ENCODE measurements around the gene SLC41A3. TPM values are rescaled to one million over a fixed set of nuclear protein-coding genes. Genes with fewer than 3 reads are reported as not detected.
"Not testable (repeated sequence)": the region's sequence is repeated elsewhere in the genome, so short reads cannot be mapped to it uniquely, and the experiment has no call there.

Gene SLC41A3
- polyA plus RNA-seq, 3 donors, result 2.8 to 18.2 (median 13.6) TPM

GRCh38 chr3:126039870-126040269 lies 44.1 kb downstream of the SLC41A3 start:
- 100% methylated on average over 1 of the region's 2 CpGs for WGBS (ENCODE audit: insufficient coverage)
- DNase-seq, result no peak

GRCh38 chr3:126038791-126039190 lies 45.1 kb downstream of the SLC41A3 start:
- H3K9me3 Mint-ChIP-seq, result peaks cover 11 to 22% (median 17%) of the 10 kb centered on the region in 7 donors
- H3K4me3 Mint-ChIP-seq; H3K36me3 ChIP-seq (replicated peaks in 1 of 2; ENCODE audit: control insufficient read depth in 1 of 2, insufficient read depth in 2 of 2, low read length in 2 of 2); H3K27me3 Mint-ChIP-seq (ENCODE audit: low read depth in 3 of 3); H3K4me1 ChIP-seq (ENCODE audit: control insufficient read depth in 1 of 2, insufficient read depth in 2 of 2, low read length in 2 of 2); H3K4me3 ChIP-seq (replicated peaks in 1 of 3; ENCODE audit: low read depth in 2 of 3, low read length in 3 of 3); intact Hi-C loops (cut with micrococcal nuclease); H3K79me2 ChIP-seq (ENCODE audit: insufficient read depth, low read length); H3K4me1 Mint-ChIP-seq; H3K9ac ChIP-seq (ENCODE audit: insufficient read depth, low read length, poor library complexity, severe bottlenecking); H3K4me2 ChIP-seq (replicated peaks; ENCODE audit: extremely low read depth, low read length, poor library complexity, severe bottlenecking); H2AFZ ChIP-seq (ENCODE audit: insufficient read depth, low read depth, low read length, poor library complexity, severe bottlenecking); H3K27me3 ChIP-seq (ENCODE audit: control insufficient read depth in 2 of 2, insufficient read depth in 2 of 2, low read length in 2 of 2); H3K27ac ChIP-seq (ENCODE audit: low read depth in 1 of 2, low read length in 2 of 2); H4K20me1 ChIP-seq (ENCODE audit: insufficient read depth, low read length); DNase-seq: not testable (repeated sequence)
- WGBS (ENCODE audit: insufficient coverage), result 100% methylated on average over 2 of the region's 2 CpGs
- H3K27ac Mint-ChIP-seq, result peak overlapping the region in 1 of 7 donors; percentile 68
- H3K9me3 ChIP-seq (replicated peaks in 1 of 2; ENCODE audit: control insufficient read depth in 1 of 2, insufficient read depth in 1 of 2, low read length in 2 of 2), result peaks cover 0 to 16% of the 10 kb centered on the region in 2 donors
- peaks cover 18 to 23% of the 10 kb centered on the region in 2 donors for H3K36me3 Mint-ChIP-seq

More at GRCh38 chr3:126039870-126040269, 44.1 kb downstream of the SLC41A3 start:
- Histone ChIP-seq H2AFZ (ENCODE audit: insufficient read depth, low read depth, low read length, poor library complexity, severe bottlenecking) (no peak overlapping the region), H3K27me3 (ENCODE audit: control insufficient read depth in 2 of 2, insufficient read depth in 2 of 2, low read length in 2 of 2) (no peaks in the 10 kb centered on the region), H3K9ac (ENCODE audit: insufficient read depth, low read length, poor library complexity, severe bottlenecking) (no peak overlapping the region), H3K4me2 (replicated peaks; ENCODE audit: extremely low read depth, low read length, poor library complexity, severe bottlenecking) (no peak overlapping the region), H3K9me3 (replicated peaks in 1 of 2; ENCODE audit: control insufficient read depth in 1 of 2, insufficient read depth in 1 of 2, low read length in 2 of 2) (peaks cover 0 to 16% of the 10 kb centered on the region in 2 donors), H4K20me1 (ENCODE audit: insufficient read depth, low read length) (no peaks in the 10 kb centered on the region), H3K79me2 (ENCODE audit: insufficient read depth, low read length) (no peaks in the 10 kb centered on the region), H3K27ac (ENCODE audit: low read depth in 1 of 2, low read length in 2 of 2) (no peak overlapping the region), H3K36me3 (replicated peaks in 1 of 2; ENCODE audit: control insufficient read depth in 1 of 2, insufficient read depth in 2 of 2, low read length in 2 of 2) (no peaks in the 10 kb centered on the region), H3K4me1 (ENCODE audit: control insufficient read depth in 1 of 2, insufficient read depth in 2 of 2, low read length in 2 of 2) (no peaks in the 10 kb centered on the region), H3K4me3 (replicated peaks in 1 of 3; ENCODE audit: low read depth in 2 of 3, low read length in 3 of 3) (no peak overlapping the region)
- Mint-ChIP-seq H3K9me3 (peaks cover 11 to 26% (median 18%) of the 10 kb centered on the region in 7 donors), H3K27ac (no peak overlapping the region), H3K27me3 (ENCODE audit: low read depth in 3 of 3) (peaks cover 0 to 1% (median 1%) of the 10 kb centered on the region in 3 donors), H3K4me3 (no peak overlapping the region), H3K36me3 (peaks cover 17 to 26% of the 10 kb centered on the region in 2 donors), H3K4me1 (peaks cover 3% of the 10 kb centered on the region)
- TF ChIP-seq, protein P1, sequence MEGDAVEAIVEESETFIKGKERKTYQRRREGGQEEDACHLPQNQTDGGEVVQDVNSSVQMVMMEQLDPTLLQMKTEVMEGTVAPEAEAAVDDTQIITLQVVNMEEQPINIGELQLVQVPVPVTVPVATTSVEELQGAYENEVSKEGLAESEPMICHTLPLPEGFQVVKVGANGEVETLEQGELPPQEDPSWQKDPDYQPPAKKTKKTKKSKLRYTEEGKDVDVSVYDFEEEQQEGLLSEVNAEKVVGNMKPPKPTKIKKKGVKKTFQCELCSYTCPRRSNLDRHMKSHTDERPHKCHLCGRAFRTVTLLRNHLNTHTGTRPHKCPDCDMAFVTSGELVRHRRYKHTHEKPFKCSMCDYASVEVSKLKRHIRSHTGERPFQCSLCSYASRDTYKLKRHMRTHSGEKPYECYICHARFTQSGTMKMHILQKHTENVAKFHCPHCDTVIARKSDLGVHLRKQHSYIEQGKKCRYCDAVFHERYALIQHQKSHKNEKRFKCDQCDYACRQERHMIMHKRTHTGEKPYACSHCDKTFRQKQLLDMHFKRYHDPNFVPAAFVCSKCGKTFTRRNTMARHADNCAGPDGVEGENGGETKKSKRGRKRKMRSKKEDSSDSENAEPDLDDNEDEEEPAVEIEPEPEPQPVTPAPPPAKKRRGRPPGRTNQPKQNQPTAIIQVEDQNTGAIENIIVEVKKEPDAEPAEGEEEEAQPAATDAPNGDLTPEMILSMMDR (IDR thresholded peaks at IDR 0.05), result no peak
- intact Hi-C loops (cut with micrococcal nuclease), result no loop called here
